ENCODE measurements around the gene RIMS4.

RIMS4 gene

GRCh38 chr20:44759595-44759994, 50.8 kb downstream of the RIMS4 start:
- Histone ChIP-seq H3K27ac (no peak overlapping the region), H3K36me3 (replicated peaks) (no peaks in the 10 kb centered on the region), H3K27me3 (replicated peaks) (peaks cover 1% of the 10 kb centered on the region), H3K4me3 (ENCODE audit: low read depth, low read length) (no peak overlapping the region)
- no peak for DNase-seq
- no peak for TF ChIP-seq CTCF (IDR thresholded peaks at IDR 0.05; ENCODE audit: low read depth, low read length, missing control alignments)
- in situ Hi-C loops (cut with HindIII; ENCODE audit: low pct_ligation_motif_present, low sequenced_read_pairs): no loop called here

- in situ Hi-C loops (cut with HindIII; ENCODE audit: low pct_ligation_motif_present, low sequenced_read_pairs): no loop called here
Observed at GRCh38 chr20:44758247-44759101, 51.9 kb downstream of the RIMS4 start.

GRCh38 chr20:44756956-44757355, 53.4 kb downstream of the RIMS4 start:
- Histone ChIP-seq H3K36me3 (replicated peaks) (no peaks in the 10 kb centered on the region), H3K27ac (no peak overlapping the region), H3K4me3 (ENCODE audit: low read depth, low read length) (no peak overlapping the region), H3K27me3 (replicated peaks) (peaks cover 16% of the 10 kb centered on the region)
- no peak for TF ChIP-seq CTCF (IDR thresholded peaks at IDR 0.05; ENCODE audit: low read depth, low read length, missing control alignments)
- no peak for DNase-seq
- in situ Hi-C loops (cut with HindIII; ENCODE audit: low pct_ligation_motif_present, low sequenced_read_pairs): no loop called here

More at GRCh38 chr20:44758247-44759101, 51.9 kb downstream of the RIMS4 start:
- DNase-seq: no peak
- no peak overlapping the region for H3K27ac ChIP-seq
- H3K4me3 ChIP-seq (ENCODE audit: low read depth, low read length): no peak overlapping the region
- no peaks in the 10 kb centered on the region for H3K36me3 ChIP-seq (replicated peaks)
- peaks cover 6% of the 10 kb centered on the region for H3K27me3 ChIP-seq (replicated peaks)
- no peak for TF ChIP-seq CTCF (IDR thresholded peaks at IDR 0.05; ENCODE audit: low read depth, low read length, missing control alignments)

- TF ChIP-seq CTCF (IDR thresholded peaks at IDR 0.05; ENCODE audit: low read depth, low read length, missing control alignments): no peak
- in situ Hi-C loops (cut with HindIII; ENCODE audit: low pct_ligation_motif_present, low sequenced_read_pairs): no loop called here
- H3K27ac ChIP-seq: no peak overlapping the region
- H3K4me3 ChIP-seq (ENCODE audit: low read depth, low read length): no peak overlapping the region
- no peak for DNase-seq
- peaks cover 18% of the 10 kb centered on the region for H3K27me3 ChIP-seq (replicated peaks)
- no peaks in the 10 kb centered on the region for H3K36me3 ChIP-seq (replicated peaks)
Observed at GRCh38 chr20:44756011-44756688, 54.2 kb downstream of the RIMS4 start.

GRCh38 chr20:44754554-44754953, 55.8 kb downstream of the RIMS4 start:
- no peak overlapping the region for H3K27ac ChIP-seq
- no peaks in the 10 kb centered on the region for H3K36me3 ChIP-seq (replicated peaks)
- H3K4me3 ChIP-seq (ENCODE audit: low read depth, low read length): no peak overlapping the region
- no peak for DNase-seq
- peaks cover 28% of the 10 kb centered on the region for H3K27me3 ChIP-seq (replicated peaks)
- in situ Hi-C loops (cut with HindIII; ENCODE audit: low pct_ligation_motif_present, low sequenced_read_pairs): no loop called here
- no peak for TF ChIP-seq CTCF (IDR thresholded peaks at IDR 0.05; ENCODE audit: low read depth, low read length, missing control alignments)

All from brain microvascular endothelial cell (primary cell).